ENCODE measurements around the gene SPATS2.
"Not testable (repeated sequence)": the region's sequence is repeated elsewhere in the genome, so short reads cannot be mapped to it uniquely, and the experiment has no call there.

The SPATS2 gene

GRCh38 chr12:49525942-49526341 is 158.7 kb downstream of the SPATS2 start:
- DNase-seq, result no peak

- no peak for DNase-seq
Observed at GRCh38 chr12:49527361-49528130, 160.3 kb downstream of the SPATS2 start.

GRCh38 chr12:49529414-49529813 is 162.2 kb downstream of the SPATS2 start:
- no peak for DNase-seq

GRCh38 chr12:49531745-49532144 is 164.5 kb downstream of the SPATS2 start:
- no peak for DNase-seq

GRCh38 chr12:49533331-49533730 is 166.1 kb downstream of the SPATS2 start:
- DNase-seq, result peak; percentile 70 to 74

GRCh38 chr12:49534122-49534521 is 166.9 kb downstream of the SPATS2 start:
- not testable (repeated sequence) for DNase-seq

GRCh38 chr12:49534731-49535278 is 167.5 kb downstream of the SPATS2 start:
- DNase-seq, result no peak

- DNase-seq, result no peak
Observed at GRCh38 chr12:49535921-49536525, 168.8 kb downstream of the SPATS2 start.

GRCh38 chr12:49536526-49537071 is 169.3 kb downstream of the SPATS2 start:
- DNase-seq, result no peak

- DNase-seq, result no peak
Observed at GRCh38 chr12:49537231-49537751, 170.0 kb downstream of the SPATS2 start.

- peak in 1 of 2 experiments; percentile 58 for DNase-seq
Observed at GRCh38 chr12:49537752-49538509, 170.7 kb downstream of the SPATS2 start.

- peak; percentile 64 to 91 for DNase-seq
Observed at GRCh38 chr12:49538510-49539403, 171.5 kb downstream of the SPATS2 start, which contains the start of gene KCNH3. KCNH3 (plus strand) TSS chr12:49539030; CDS start chr12:49539417, 387 bp downstream.

GRCh38 chr12:49539406-49540228 is 172.4 kb downstream of the SPATS2 start:
- no peak for DNase-seq

GRCh38 chr12:49540229-49541139 is 173.2 kb downstream of the SPATS2 start:
- DNase-seq, result peak in 1 of 2 experiments; percentile 30

- DNase-seq, result no peak
Observed at GRCh38 chr12:49541140-49541861, 174.0 kb downstream of the SPATS2 start.

- no peak for DNase-seq
Observed at GRCh38 chr12:49541911-49542505, 174.7 kb downstream of the SPATS2 start.

GRCh38 chr12:49542592-49543160 is 175.4 kb downstream of the SPATS2 start:
- no peak for DNase-seq
